ENCODE data around the gene STAP1.

DNA sequence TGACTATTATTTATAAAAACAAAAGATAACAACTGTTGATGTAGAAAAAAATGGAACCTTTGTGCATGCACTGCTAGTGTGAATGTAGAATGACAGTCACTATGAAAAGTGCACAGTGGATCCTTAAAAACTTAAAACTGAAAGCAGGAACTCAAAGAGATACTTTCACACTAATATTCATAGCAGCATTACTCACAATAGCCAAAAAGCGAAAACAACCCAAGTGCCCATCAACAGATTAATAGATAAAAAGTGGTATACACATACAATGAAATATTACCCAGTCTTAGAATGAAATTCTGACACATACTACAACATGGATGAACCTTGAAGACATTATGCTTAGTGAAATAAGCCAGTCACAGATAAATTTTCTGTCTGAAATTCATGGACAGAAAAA, 37.0 kb upstream of the STAP1 start:
- TF ChIP-seq POLR2A (IDR thresholded peaks at IDR 0.05; ENCODE audit: low read depth, low read length) (no peak), POLR2AphosphoS5 (IDR thresholded peaks at IDR 0.05; ENCODE audit: low read depth, low read length) (no peak), TAF1 (IDR thresholded peaks at IDR 0.05; ENCODE audit: borderline replicate concordance, low read depth, low read length) (no peak)

All from GM12892 (cell line).